Lower leg skin (tissue), 3 donors: Measurements from ENCODE around the gene KPNA5.

Source experiments
- CTCF ChIP-seq, 3 donors: fragments of 450-650 bp; IDR thresholded peaks; one replicate each; pipeline ENCODE4 v1.5.1; 2016; ENCODE audit warnings: antibody characterized with exemption in 3 of 3, mild to moderate bottlenecking in 3 of 3, moderate library complexity in 2 of 3
- POLR2A ChIP-seq, 2 donors: fragments of 450-650 bp; IDR thresholded peaks; one replicate each; pipeline ENCODE4 v1.6.1; 2016 to 2017; ENCODE audit warnings: antibody characterized with exemption in 2 of 2, mild to moderate bottlenecking in 1 of 2, moderate library complexity in 1 of 2

GRCh38 chr6:116648156-116648555 is 32.9 kb upstream of the KPNA5 start:
- TF ChIP-seq CTCF (IDR thresholded peaks at IDR 0.05) (no peak), POLR2A (IDR thresholded peaks at IDR 0.05) (no peak)
